Epithelial cell of prostate (primary cell): ENCODE results near the gene SORCS2.
"Not testable (repeated sequence)": the region's sequence is repeated elsewhere in the genome, so short reads cannot be mapped to it uniquely, and the experiment has no call there.

Experiments used
- DNase-seq: peaks from one replicate; pipeline ENCODE4 v3.0.0-alpha.2; 2011; ENCODE audit warnings: low read depth, low spot score
- H3K27ac ChIP-seq: fragments of 450-650 bp; 2 replicates; pipeline ENCODE4 v1.5.1; 2017; ENCODE audit warnings: mild to moderate bottlenecking

SORCS2 gene

DNA sequence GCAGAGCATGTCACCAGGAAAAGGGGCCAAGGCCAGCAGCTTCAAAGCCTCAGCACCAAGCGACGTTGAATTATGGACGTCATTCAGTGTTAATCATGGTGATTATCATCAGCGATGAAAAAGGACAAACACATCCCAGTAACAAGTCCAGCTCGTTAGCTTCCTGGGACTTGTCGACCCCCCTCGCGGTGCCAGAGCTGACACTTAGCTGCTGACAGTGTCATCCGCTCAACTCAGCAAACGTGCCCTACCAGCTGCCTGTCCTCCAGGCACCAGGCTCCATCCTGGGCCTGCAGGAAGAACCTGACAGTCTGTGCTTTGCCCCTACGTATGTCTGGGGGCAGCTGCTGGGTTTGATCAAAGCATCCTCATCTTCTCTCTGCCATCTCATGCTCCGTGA is 379.4 kb downstream of the SORCS2 start:
- no peak for DNase-seq
- H3K27ac ChIP-seq: no peak overlapping the region

DNA sequence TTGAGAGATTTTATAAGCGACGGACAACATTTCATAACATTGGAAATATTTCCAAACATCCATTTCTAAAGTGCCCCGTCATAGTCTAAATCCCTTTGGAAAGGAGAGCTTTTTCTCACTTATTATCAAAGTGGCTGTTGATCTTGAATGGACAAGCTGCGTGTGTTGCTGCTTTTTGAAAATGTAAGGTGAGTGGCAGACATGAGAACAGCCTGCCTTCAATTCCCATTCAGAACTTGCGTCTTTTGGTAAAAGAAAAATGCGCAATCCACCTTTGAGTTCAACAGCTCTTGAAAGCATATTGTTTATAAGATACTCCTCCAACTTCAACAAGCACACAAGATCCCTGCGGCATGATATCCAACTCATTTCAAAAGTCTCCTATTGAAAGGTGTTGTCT is 380.6 kb downstream of the SORCS2 start:
- no peak for DNase-seq
- H3K27ac ChIP-seq: no peak overlapping the region

DNA sequence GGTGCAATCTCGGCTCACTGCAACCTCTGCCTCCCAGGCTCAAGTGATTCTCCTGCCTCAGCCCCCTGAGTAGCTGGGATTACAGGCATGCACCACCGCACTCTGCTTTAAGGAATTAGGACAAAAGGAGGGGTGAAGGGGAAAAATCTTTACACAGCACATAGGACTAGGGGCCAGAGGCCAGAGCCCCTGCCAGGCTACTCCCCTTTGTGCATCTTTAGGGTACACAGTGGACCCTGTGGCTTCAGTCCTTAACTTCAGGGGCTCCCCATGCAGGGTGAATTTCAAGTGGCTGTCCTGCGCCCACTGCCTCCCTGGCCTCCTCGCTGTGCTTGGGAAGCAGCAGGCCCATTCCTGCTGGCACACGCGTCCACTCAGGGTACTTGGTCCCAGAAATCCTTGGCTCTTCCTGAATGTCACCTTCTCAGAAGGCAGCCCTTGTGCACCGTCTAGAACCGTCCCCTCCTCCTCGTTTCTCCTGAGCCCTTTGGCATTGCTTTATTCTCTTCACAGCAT is 381.3 kb downstream of the SORCS2 start:
- no peak for DNase-seq

DNA sequence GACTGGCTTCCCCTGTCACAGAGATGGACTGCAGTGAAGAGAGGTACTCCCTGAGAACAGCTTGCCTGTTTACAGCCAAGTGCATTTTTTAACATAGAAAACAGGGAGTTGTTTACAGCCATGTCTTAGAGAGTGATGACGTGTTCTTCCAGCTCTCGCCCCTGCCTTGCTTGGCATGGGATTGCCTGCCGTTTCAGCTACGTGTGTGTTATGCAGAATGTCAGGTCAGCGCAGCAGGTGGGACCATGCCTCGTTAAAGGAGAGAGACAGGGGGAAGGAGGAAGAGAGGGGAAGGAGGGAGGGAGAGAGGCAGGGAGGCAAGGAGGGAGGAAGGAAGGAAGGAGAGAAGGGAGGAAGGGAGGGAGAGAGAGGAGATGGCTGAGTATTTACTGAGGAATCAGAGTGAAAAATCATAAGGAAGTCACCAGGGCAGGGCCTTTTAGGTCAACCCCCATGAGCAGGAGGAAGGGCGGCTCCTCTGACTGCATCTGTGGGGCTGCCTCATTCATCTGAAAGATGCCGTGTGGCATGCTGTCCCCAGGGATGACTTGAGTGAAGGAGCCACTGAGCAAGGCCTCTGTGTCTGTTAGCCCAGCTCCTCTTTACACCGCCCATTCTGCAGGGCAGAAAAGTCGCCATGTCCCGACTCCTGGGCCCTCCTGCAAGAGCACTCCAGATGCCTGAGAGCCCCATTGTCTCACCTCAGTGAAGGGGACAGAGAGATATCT is 382.1 kb downstream of the SORCS2 start:
- DNase-seq: no peak
- no peak overlapping the region for H3K27ac ChIP-seq

More for the DNA sequence above, 381.3 kb downstream of the SORCS2 start:
- no peak overlapping the region for H3K27ac ChIP-seq

DNA sequence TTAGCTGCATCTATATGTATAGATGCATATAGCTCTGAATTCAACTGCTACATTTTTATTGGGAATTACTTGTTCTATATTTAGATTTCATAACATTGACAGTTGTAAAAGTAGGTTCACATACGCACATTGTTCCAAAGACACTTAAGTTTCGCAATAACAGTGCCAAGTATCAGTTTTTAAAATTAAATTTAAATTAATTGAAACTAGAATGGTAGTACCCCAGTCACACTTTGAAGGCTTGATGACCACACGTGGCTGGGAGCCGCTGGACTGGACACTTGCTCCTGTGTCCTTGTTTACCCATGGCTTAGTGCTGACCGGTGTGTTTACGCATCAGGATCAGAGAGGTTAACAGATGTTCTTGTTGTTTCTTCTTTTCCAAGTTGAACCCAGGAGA is 383.1 kb downstream of the SORCS2 start:
- DNase-seq: no peak
- H3K27ac ChIP-seq: no peak overlapping the region

DNA sequence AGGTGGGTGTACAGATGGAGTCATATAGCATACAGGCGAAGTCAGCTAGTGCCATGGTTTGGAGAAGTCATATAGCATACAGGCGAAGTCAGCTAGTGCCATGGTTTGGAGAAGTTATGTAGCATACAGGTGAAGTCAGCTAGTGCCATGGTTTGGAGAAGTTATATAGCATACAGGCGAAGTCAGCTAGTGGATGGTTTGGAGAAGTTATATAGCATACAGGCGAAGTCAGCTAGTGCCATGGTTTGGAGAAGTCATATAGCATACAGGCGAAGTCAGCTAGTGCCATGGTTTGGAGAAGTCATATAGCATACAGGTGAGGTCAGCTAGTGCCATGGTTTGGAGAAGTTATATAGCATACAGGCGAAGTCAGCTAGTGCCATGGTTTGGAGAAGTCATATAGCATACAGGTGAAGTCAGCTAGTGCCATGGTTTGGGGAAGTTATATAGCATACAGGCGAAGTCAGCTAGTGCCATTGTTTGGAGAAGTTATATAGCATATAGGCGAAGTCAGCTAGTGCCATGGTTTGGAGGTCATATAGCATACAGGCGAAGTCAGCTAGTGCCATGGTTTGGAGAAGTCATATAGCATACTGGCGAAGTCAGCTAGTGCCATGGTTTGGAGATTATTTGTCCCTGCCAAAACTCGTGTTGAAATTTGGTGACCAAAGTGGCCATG is 385.2 kb downstream of the SORCS2 start:
- DNase-seq, H3K27ac ChIP-seq: not testable (repeated sequence)

DNA sequence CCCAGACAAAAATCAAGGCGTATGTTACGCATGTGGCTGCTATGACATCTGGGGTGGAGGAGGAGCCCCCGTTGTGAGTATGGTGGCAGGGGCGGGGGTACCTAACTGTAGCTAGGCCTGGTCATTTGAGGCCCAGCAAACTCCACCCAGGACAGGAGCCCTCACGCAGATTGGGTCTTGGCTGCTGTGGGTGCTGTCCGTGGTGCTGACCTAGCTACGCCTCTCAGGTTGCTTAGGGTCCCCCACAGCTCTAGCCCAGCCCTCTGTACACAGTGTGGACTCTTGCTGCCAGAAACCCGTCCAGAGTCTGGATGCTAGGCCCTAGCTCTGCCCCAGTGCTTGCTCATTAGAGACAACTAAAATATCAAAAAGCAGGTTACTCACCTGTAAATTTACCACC is 389.1 kb downstream of the SORCS2 start:
- DNase-seq: no peak
- H3K27ac ChIP-seq: no peak overlapping the region

DNA sequence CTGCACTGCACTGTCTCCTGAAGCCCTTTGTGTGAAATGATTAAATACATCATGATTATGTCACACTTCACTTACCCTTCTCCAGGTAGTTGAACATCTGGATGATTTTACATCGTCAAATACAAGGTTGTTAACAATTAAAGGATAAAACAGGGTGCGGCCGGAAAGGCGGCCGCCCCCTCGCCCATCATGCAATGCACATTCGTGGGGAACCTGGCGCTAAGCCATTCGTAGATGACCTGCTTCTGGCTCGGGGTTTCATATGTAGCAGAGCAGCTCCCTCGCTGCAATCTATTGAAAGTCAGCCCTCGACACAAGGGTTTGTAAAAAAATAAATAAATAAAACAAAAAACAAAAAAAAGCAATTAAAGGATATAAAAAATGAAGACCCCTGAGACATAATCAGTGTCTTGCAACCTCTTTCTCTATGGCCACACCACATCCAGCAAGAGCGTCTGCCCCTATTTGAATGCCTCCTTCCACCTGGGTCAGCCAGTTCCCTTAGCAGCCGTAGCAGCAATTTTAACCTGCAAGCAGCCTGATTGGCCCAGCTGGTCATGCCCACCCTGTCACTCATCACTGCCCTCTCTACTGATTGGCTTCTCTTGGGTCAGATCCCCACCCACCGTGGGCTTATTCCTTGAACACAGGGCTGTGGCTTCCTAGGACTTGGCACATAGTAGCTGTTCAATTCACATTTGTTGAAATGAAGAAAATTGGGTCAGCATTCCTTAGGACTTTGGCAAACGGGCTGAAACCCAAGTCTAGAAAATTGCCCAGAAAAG is 390.2 kb downstream of the SORCS2 start:
- no peak overlapping the region for H3K27ac ChIP-seq
- no peak for DNase-seq

DNA sequence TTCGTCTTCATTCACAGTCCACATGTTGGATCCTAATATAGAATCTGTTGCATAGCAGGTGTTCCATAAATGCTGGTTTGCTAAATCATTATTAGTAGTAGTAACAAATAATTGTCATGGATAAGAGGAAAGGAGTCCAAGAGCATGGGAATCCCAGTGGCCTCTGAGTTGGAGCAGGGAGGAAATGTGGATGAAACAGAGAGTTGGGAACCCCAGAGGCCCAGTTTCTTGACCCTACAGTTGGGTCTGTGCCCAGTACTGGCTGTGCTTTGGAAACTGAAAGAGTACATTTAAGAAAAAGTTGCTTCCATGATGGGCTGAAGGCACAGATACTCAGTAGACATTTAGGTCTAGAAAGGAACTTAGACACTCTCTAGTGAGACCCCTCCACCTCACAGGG is 391.8 kb downstream of the SORCS2 start:
- no peak overlapping the region for H3K27ac ChIP-seq
- no peak for DNase-seq

DNA sequence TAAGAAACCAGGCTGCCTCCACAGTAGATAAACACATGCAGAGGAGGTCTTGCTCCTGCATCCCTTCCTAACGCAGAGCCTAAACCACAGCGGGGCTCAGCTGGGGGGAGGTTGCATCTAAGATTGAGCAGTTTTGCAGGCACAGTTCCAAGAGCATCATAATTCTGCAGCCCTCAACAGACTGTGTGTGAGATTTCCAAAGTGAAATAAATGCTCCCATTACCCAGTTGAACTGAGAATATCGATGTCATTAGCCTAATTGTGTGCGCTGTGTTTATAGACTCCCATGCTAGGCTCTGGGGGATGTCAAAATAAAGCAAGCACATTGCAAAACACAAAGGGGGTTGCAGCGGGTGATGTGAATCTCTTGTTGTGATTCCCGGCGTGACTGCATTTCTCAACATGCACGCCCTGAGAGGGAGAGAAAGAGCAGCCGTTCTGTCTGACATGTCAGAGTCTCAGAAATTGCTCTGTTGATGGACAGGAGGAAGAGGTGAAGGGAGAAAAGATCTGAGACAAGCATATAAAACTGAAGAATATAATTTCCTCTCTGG is 392.3 kb downstream of the SORCS2 start:
- no peak for DNase-seq
- no peak overlapping the region for H3K27ac ChIP-seq

DNA sequence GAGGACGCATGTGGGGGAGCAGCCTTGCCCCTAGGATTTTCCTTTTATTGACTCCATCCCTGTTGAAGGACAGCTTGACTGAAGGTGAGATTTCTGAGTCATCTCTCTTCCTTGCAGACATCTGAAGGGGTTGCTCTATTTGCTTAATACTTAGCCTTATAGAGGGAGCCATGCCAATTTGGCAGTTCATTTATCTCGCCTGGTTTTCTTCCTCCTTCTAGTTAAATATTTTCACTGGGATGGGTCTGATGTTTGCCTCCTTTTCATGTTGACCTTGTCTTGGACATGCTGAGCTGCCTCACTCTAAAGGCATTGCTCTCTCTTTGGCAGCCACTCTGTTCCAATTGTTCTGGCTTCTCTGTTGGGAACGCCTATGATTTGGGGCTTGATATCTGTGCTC is 393.4 kb downstream of the SORCS2 start:
- no peak overlapping the region for H3K27ac ChIP-seq
- DNase-seq: no peak

DNA sequence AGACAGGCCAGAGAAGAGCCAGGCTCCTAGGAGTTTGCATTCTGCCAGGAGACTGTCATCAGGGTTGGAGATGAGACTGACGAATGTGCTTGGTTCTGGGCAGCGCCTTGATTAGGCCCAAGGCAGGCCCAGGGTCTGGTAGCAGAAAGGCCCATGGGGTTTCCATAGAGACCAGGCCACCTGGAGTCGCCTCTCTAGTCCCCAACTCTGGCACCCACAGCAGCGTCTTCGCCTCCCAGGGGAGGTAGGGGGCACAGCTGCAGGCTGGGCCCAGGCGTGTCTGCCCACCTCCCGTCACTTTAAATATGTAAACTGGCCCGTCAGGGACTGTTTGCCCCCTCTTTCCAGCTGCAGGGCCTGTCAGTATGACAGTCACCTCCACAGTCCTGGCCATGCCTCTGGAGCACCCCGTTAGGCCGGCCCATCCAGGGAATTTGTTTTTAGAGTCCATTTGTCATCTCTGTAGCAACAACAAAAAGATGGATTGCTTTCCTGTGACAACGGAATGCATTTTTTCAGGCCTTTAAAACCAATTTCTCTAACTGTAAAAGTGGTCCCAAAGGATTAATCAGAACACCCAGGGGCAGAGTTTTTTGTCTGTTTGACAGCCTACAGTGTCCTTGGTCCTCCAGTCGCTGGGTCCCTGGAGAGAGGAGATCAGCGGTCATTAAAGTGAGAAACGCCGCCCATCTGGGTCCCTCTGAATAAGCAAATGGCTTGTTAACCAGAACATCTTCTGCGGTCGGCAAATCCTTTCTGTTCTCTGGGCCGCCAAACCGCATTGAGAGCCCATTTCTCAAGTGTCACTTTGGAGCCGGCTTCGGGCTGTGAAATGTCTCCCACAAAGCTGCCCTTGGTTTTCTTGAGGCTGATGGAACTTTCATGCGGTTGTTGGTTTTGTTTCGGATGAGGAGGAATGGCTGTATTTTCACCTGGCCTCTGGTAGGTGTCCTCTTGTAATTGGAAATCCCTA is 395.4 kb downstream of the SORCS2 start:
- DNase-seq: no peak
- H3K27ac ChIP-seq: no peak overlapping the region

DNA sequence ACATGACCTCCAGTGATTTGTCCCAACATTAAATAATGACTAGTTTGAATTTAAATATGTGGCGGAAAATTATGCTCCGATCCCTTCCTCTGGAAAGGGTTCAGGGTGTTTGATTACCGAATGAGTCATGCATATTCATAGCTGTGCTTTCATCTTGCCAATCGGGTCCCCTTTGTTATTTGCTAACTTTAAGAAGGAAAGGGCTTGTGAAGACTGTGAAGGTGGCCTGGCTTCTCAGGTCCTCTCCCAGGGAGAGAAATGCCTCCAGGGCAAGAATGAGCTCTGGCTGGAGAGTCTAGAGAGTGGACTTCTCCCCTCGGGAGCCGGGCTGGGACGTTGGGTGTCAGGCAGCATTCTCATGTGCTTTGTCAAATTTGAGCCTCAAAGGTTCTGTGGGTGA is 397.9 kb downstream of the SORCS2 start:
- no peak for DNase-seq
- H3K27ac ChIP-seq: no peak overlapping the region

DNA sequence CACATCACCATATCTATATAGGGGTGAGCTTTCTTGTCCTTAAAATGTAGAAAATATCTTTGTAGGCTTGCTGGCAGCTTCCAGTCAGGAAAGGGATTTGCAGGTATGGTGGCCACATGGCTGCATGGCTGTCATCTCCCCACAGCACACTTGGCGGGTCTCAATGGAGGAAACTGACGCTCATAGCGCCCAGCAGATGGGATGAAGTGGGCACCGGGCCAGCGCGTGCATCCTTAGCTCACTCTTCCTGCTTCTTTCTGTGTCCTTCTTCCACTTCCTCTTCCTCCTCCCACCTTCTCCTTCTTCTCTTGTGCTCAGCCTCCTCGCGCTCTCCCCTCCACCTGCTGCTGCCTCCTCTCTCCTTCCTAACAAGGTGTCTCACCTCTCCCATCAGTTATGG is 398.6 kb downstream of the SORCS2 start:
- no peak overlapping the region for H3K27ac ChIP-seq
- DNase-seq: no peak

DNA sequence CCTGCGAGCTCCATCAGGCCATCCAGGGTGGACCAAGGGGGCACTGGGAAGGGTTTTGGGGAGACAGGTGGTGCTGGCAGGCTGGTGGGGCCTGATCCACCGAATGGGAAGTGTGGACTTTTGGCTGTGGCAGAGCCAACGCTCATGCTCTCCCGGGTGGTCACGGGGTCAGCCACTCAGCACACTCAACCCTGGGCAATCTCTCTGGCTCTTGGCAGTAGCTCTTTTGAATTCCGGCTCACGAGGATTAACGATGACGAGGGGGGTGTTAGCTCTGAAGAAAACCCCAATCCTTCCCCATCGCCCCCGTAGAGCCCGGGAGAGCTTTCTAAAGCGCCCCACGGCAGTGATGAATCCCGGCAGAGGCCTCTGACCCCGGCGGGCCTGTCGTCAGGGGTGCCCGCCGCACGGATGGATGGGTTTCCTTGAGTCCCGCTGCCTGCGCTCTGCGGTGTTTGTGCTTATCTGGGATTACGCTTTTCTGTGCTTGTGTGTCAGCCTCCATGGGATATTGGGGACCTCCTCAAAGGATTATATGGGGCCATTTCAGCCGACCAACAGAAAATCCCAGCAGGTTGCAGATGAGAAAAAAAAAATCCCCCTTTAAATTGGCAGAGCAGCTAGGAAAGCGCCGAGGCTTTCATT is 399.2 kb downstream of the SORCS2 start:
- H3K27ac ChIP-seq: no peak overlapping the region
- no peak for DNase-seq

DNA sequence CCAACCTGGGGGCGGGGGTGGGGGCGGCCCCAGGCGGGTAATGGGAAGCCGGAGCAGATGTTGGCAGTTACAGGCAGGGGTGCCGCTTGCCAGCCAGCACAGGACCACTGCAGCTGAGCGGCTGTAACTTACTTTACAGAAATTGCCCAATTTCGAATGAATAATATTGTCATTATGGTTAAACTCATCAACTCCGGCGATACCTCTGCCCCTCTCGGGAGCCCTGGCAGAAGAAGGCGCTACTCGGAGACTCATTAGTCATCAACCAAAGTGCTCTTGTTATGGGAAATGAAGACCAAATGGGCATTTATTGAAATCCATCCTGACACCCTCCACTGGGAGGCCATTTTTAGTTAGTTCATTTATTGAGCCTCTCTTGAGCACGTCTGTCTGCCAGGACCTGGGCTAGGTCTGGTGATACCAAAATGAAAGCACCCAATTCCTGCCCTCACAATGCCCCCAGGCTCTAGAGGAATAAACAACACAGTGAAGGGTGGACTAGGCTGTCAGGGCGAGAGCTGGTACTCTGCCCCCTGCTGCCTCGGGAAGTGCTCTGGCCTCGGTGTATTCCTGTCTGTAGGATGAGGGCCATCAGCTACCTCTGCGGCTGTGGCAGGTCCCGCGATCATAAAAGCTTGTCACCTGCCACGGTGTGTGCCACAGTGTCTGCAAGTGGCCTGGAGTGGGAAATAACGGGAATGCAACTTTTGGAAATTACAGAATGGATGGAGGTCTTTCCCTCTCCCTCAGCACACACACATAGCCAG is 401.5 kb downstream of the SORCS2 start:
- DNase-seq: no peak

DNA sequence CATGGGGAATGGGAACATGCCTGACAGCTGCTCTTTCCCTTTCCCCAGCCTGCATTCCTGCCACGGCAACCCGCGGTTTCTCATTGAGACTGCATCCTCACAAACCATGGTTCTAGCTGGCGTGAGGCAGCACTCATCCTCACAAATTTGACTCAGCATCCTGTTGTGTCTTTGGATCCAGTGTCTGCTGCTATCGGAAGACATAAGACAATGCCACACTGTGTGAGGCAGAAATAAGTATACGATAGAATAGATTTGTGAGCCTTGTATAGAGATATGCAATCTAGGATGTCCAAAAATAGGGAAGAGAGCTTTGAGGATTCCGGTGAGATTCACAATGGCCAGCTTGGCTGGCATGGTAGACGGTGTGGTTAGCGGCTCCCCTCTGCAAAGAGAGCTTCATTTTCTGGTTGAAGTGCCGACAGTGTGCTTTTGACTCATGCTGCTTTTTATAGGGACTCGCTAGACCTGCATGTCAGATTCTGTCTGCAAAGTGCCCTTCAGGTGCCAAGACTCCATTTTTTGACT is 403.7 kb downstream of the SORCS2 start:
- H3K27ac ChIP-seq: no peak overlapping the region
- no peak for DNase-seq

More for the DNA sequence above, 401.5 kb downstream of the SORCS2 start:
- no peak overlapping the region for H3K27ac ChIP-seq

DNA sequence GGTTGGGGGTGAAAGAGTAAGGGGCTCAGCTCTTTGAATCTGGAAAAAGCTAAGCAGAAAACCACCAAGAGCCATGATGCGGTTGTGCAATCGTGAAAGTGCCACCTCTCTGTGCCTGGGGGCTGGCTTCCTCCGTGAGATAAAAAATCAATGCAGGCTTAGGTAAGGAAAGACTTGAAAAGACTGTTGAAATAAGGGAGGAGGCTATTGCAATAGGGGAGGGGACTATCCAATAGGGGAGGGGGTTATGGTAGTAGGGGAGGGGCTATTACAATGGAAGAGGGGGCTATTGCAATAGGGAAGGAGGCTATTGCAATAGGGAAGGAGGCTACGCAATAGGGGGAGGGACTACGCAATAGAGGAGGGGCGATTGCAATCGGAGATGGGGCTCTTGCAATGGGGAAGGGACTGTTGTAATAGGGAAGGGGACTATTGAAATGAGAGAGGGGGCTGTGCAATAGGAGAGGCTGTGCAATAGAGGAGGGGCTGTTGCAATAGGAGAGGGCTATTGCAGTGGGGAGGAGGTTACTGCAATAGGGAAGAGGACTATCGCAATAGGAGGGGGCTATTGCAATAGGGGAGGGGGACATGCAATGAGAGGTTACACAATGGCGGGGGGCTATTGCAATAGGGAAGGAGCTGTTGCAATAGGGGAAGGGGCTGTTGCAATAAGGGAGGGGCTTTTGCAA is 404.7 kb downstream of the SORCS2 start:
- no peak for DNase-seq
- H3K27ac ChIP-seq: no peak overlapping the region
